GM12875 (cell line): ENCODE data around the gene LRCH3.
"Not testable (repeated sequence)": the region's sequence is repeated elsewhere in the genome, so short reads cannot be mapped to it uniquely, and the experiment has no call there.

Experiments
- H3K4me3 ChIP-seq: one replicate; pipeline ENCODE4 v1.5.1; 2011; ENCODE audit warnings: low read depth, low read length, control low read depth
- CTCF ChIP-seq: IDR thresholded peaks from 2 replicates; pipeline ENCODE4 v1.5.1; 2011; ENCODE audit warnings: low read depth, mild to moderate bottlenecking, control low read depth, inconsistent platforms, low read length, moderate library complexity, borderline replicate concordance; ENCODE audit not compliant: insufficient read depth

LRCH3 gene

GRCh38 chr3:197882586-197882985 is 91.5 kb downstream of the LRCH3 start:
- TF ChIP-seq CTCF: no peak
- no peak overlapping the region for H3K4me3 ChIP-seq

- TF ChIP-seq CTCF: no peak
- no peak overlapping the region for H3K4me3 ChIP-seq
Measured at GRCh38 chr3:197883541-197883940, 92.5 kb downstream of the LRCH3 start.

GRCh38 chr3:197884330-197884729 is 93.3 kb downstream of the LRCH3 start:
- not testable (repeated sequence) for H3K4me3 ChIP-seq

GRCh38 chr3:197886052-197886451 is 95.0 kb downstream of the LRCH3 start:
- H3K4me3 ChIP-seq: not testable (repeated sequence)

- not testable (repeated sequence) for H3K4me3 ChIP-seq
Measured at GRCh38 chr3:197887430-197888053, 96.5 kb downstream of the LRCH3 start.

- no peak overlapping the region for H3K4me3 ChIP-seq
- no peak for TF ChIP-seq CTCF
Measured at GRCh38 chr3:197888511-197888910, 97.5 kb downstream of the LRCH3 start.

- no peak overlapping the region for H3K4me3 ChIP-seq
- no peak for TF ChIP-seq CTCF
Measured at GRCh38 chr3:197889204-197889930, 98.3 kb downstream of the LRCH3 start.

- no peak for TF ChIP-seq CTCF
- H3K4me3 ChIP-seq: no peak overlapping the region
Measured at GRCh38 chr3:197890693-197891092, 99.6 kb downstream of the LRCH3 start.

- no peak overlapping the region for H3K4me3 ChIP-seq
- TF ChIP-seq CTCF: no peak
Measured at GRCh38 chr3:197892162-197892561, 101.1 kb downstream of the LRCH3 start.
